WERI-Rb-1 (cell line): ENCODE measurements around the gene GATB.

Experiments
- DNase-seq: peaks from one replicate; pipeline ENCODE4 v3.0.0-alpha.2; 2020
- H3K27ac ChIP-seq: fragments of 250-450 bp; sonication (Bioruptor Pico); 2 replicates; pipeline ENCODE4 v1.5.1; 2020; ENCODE audit warnings: mild to moderate bottlenecking, moderate library complexity
- H3K27me3 ChIP-seq: fragments of 250-450 bp; sonication (Bioruptor Pico); 2 replicates; pipeline ENCODE4 v1.5.1; 2021; ENCODE audit warnings: mild to moderate bottlenecking, low read depth, moderate library complexity; ENCODE audit not compliant: insufficient read depth, severe bottlenecking
- H3K36me3 ChIP-seq: fragments of 250-450 bp; sonication (Bioruptor Pico); 2 replicates; pipeline ENCODE4 v1.5.1; 2020; ENCODE audit warnings: mild to moderate bottlenecking, moderate library complexity
- H3K4me3 ChIP-seq: 2 replicates; pipeline ENCODE4 v1.5.1; 2011; ENCODE audit warnings: low read depth, mild to moderate bottlenecking, control low read depth, low read length
- H3K9me3 ChIP-seq: fragments of 250-450 bp; sonication (Bioruptor Pico); 2 replicates; pipeline ENCODE4 v1.5.1; 2021; ENCODE audit warnings: mild to moderate bottlenecking, moderate library complexity; ENCODE audit not compliant: severe bottlenecking
- TF ChIP-seq, protein P1 (sequence below): IDR thresholded peaks from 2 replicates; pipeline ENCODE4 v1.5.1; 2011; ENCODE audit warnings: low read depth, mild to moderate bottlenecking, control low read depth, inconsistent platforms, low read length

Gene GATB

DNA sequence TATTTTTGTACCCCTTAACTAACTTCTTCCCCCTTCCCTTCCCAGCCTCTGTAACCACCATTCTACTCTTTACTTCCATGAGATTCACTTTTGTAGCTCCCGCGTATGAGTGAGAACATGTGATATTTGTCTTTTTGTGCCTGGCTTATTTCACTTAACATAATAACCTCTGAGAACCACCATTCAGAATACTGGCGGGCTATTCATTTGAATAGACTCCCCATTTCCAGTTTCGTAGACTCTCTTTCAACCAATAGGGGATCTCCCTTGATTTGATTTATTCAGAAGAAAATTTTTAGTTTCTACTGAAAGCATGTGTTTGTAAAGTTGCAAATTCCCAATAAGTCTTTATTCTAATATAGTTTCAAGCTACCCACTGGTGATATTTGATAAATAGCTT, 117.2 kb downstream of the GATB start:
- TF ChIP-seq, protein P1, sequence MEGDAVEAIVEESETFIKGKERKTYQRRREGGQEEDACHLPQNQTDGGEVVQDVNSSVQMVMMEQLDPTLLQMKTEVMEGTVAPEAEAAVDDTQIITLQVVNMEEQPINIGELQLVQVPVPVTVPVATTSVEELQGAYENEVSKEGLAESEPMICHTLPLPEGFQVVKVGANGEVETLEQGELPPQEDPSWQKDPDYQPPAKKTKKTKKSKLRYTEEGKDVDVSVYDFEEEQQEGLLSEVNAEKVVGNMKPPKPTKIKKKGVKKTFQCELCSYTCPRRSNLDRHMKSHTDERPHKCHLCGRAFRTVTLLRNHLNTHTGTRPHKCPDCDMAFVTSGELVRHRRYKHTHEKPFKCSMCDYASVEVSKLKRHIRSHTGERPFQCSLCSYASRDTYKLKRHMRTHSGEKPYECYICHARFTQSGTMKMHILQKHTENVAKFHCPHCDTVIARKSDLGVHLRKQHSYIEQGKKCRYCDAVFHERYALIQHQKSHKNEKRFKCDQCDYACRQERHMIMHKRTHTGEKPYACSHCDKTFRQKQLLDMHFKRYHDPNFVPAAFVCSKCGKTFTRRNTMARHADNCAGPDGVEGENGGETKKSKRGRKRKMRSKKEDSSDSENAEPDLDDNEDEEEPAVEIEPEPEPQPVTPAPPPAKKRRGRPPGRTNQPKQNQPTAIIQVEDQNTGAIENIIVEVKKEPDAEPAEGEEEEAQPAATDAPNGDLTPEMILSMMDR = no peak
- Histone ChIP-seq H3K4me3 (no peak overlapping the region), H3K27me3 (no peaks in the 10 kb centered on the region), H3K36me3 (no peaks in the 10 kb centered on the region), H3K27ac (no peak overlapping the region), H3K9me3 (no peaks in the 10 kb centered on the region)
- no peak for DNase-seq

DNA sequence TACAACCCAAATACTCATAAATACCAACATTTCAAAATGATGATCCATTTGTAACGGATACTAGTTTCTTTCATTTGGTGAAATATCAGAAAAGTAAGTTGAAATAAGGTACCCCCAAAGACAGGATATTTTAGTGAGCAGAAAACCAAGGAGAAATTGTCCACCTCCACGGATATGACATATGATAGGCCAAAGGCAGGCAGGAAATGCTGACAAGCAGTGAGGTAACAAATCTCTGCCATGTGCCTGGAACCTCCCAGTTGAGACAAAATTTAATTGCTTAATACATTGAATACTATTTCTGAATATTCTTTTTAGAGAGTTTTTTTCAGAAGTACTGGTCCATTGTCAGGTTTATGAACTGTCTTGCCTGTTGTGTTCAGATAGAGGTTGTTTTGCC, 118.8 kb downstream of the GATB start:
- no peaks in the 10 kb centered on the region for H3K36me3 ChIP-seq
- DNase-seq = no peak
- no peaks in the 10 kb centered on the region for H3K27me3 ChIP-seq
- no peaks in the 10 kb centered on the region for H3K9me3 ChIP-seq
- TF ChIP-seq, protein P1 = no peak
- no peak overlapping the region for H3K4me3 ChIP-seq
- no peak overlapping the region for H3K27ac ChIP-seq

DNA sequence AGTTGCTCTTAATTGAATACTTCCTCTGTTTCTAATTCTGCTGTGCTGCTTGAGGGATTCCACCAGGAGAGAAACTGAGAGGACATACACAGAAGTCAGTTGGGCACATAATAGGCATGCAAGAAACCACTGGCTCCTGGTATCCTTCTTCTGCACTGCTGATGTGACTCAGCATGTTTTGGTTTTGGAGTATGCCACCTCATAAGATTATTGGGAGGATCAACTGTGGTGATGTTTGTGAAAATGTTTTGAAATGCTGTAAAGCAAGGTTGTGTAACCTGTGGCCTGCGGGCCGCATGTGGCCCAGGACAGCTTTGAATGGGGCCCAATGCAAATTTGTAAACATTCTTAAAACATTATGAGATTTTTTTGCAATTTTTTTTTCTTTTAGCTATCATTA, 119.6 kb downstream of the GATB start:
- Histone ChIP-seq H3K27ac (no peak overlapping the region), H3K36me3 (no peaks in the 10 kb centered on the region), H3K4me3 (no peak overlapping the region), H3K27me3 (no peaks in the 10 kb centered on the region), H3K9me3 (no peaks in the 10 kb centered on the region)
- no peak for DNase-seq
- TF ChIP-seq, protein P1 = no peak

DNA sequence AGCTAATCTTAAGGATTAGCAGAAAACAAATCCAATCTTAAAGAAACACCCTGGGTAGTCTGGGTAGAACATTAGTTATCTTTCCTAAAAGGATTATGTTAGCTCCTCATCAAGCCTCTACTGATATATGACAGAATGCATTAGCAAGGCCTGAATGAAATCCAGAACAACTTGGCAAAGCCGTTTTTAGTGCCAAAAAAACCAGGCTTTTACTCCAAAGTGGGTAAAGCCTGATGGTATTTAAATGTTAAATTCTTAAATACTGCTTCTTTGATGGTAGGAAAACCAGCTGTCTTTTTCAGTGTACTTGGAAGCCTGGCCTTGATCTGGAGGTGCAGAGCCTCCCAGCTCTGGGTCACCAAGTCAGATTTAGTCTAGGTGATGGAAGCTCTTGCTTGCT, 120.4 kb downstream of the GATB start:
- TF ChIP-seq, protein P1 = no peak
- H3K27ac ChIP-seq = no peak overlapping the region

DNA sequence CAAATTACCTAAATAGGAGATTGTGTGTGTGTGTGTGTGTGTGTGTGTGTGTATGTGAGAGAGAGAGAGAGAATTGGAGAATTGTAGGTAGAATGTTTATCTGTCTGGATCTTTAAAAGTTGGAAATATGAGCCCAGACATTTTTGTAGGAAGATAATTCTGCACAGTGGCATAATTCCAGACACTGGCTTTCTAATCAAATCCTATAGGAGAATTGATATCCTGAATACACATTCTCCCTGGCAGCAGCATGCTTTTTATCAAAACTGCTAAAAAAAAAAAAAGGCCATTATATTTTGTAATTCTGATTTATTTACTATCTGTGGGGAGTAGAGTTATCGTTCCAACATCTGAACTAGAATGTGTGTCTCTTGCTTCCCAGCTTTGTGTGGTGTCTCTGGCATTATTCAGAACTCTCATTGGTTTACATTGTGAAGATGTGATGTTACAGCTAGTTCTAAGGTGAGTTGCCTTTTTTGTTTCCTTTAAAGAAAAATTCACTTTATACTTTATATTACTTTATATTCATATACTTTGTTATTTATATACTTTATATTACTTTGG, 122.4 kb downstream of the GATB start:
- TF ChIP-seq, protein P1 = no peak

More for the DNA sequence above, 120.4 kb downstream of the GATB start:
- no peak for DNase-seq
- no peaks in the 10 kb centered on the region for H3K27me3 ChIP-seq
- no peaks in the 10 kb centered on the region for H3K9me3 ChIP-seq
- H3K4me3 ChIP-seq = no peak overlapping the region
- H3K36me3 ChIP-seq = no peaks in the 10 kb centered on the region

DNA sequence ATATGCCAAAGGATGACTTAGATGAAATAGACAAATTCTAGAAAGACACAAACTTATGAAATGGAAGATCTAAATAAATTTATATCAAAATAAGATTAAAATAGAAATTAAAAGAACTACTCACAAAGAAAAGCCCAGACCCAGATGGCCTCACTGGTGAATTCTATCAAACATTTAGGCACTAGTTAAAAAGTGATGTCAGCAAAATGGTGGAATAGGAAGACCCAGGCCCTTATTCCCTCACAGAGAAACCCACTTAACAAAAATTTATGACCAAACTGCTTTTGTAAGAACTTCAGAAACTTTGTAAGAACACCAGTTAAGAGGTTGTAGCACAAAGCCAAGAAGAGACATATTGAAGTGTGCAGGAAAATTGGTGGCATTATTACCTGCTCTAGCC, 129.5 kb downstream of the GATB start:
- no peak overlapping the region for H3K27ac ChIP-seq
- no peaks in the 10 kb centered on the region for H3K36me3 ChIP-seq
- TF ChIP-seq, protein P1 = no peak
- no peaks in the 10 kb centered on the region for H3K9me3 ChIP-seq
- no peaks in the 10 kb centered on the region for H3K27me3 ChIP-seq
- DNase-seq = no peak
- no peak overlapping the region for H3K4me3 ChIP-seq

More for the DNA sequence above, 122.4 kb downstream of the GATB start:
- Histone ChIP-seq H3K36me3 (no peaks in the 10 kb centered on the region), H3K4me3 (no peak overlapping the region), H3K27me3 (no peaks in the 10 kb centered on the region), H3K9me3 (no peaks in the 10 kb centered on the region), H3K27ac (no peak overlapping the region)
- no peak for DNase-seq
